Measurements from ENCODE around the gene KDM4C.

GRCh38 chr9:6930827-6931226 lies 173.1 kb downstream of the KDM4C start:
- no peak for TF ChIP-seq CTCF (IDR thresholded peaks at IDR 0.05 in 2 of 3, conservative IDR thresholded peaks at IDR 0.05 in 1 of 3; ENCODE audit: borderline replicate concordance in 1 of 3, insufficient read depth in 1 of 3, low read depth in 2 of 3, low read length in 2 of 3)
- TF ChIP-seq REST (IDR thresholded peaks at IDR 0.05; ENCODE audit: low read depth): no peak
- TF ChIP-seq ZFX (IDR thresholded peaks at IDR 0.05): no peak
- TF ChIP-seq ZBTB33 (IDR thresholded peaks at IDR 0.05; ENCODE audit: extremely low read depth, insufficient replicate concordance, low read length): no peak
- no peak for TF ChIP-seq ZNF274 (IDR thresholded peaks at IDR 0.05; ENCODE audit: low read depth, low read length)
- no peak for TF ChIP-seq POLR2A (IDR thresholded peaks at IDR 0.05; ENCODE audit: borderline replicate concordance, extremely low read depth, insufficient read depth, insufficient read length)
- no peak for TF ChIP-seq SRF (IDR thresholded peaks at IDR 0.05; ENCODE audit: low read depth)
- TF ChIP-seq EZH2 (IDR thresholded peaks at IDR 0.05): no peak
- TF ChIP-seq YY1 (IDR thresholded peaks at IDR 0.05; ENCODE audit: extremely low read depth, insufficient replicate concordance, low read depth, low read length): no peak
- no peak for TF ChIP-seq SIN3A (IDR thresholded peaks at IDR 0.05; ENCODE audit: low read depth)
- TF ChIP-seq POLR2AphosphoS5 (IDR thresholded peaks at IDR 0.05; ENCODE audit: low read depth, low read length): no peak
- no peak for TF ChIP-seq EZH2phosphoT487 (IDR thresholded peaks at IDR 0.05; ENCODE audit: borderline replicate concordance)
